ENCODE results near the gene KCNQ1OT1.

The KCNQ1OT1 gene

GRCh38 chr11:2699531-2700414 is at the start of gene KCNQ1OT1:
Gene KCNQ1OT1 (minus strand): TSS chr11:2699994.
- no peak for DNase-seq (ENCODE audit: low read depth, low spot score)

DNA sequence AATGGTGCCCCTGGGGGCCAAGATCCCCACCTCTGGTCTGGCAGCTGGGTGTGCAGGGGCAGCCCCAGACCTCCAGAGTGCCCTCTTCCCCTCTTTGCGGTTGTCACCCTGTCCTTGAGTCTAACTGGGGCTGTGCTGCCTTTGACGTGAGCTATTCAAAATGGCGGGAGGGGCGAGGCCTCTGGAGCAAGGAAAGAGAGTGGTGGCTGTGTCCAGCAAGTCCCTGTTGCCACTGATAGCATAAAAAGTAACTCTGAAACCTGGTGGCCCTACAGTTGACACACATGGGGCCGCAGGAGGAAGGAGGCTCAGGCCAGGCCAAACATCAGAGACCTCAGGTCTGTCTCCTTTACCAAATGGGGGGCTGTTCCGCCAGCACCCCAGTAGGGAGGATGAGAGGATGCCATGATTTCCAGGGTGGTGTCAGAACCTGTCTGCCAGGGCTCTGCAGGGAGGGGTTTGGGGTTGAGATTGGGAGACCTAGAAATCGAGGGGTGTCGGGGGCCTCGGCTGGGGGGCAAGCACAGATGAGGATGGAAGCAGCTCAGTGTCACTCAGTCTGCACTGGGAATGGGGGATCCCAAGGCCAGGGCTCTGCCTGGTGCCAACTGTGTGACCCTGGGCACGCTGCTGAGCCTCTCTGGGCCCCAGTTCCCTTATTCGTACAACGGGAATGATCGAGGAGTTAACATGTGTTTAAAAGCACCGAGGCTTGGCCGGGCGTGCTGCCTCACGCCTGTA is 49.2 kb upstream of the KCNQ1OT1 start:
- DNase-seq (ENCODE audit: low read depth, low spot score), result no peak

DNA sequence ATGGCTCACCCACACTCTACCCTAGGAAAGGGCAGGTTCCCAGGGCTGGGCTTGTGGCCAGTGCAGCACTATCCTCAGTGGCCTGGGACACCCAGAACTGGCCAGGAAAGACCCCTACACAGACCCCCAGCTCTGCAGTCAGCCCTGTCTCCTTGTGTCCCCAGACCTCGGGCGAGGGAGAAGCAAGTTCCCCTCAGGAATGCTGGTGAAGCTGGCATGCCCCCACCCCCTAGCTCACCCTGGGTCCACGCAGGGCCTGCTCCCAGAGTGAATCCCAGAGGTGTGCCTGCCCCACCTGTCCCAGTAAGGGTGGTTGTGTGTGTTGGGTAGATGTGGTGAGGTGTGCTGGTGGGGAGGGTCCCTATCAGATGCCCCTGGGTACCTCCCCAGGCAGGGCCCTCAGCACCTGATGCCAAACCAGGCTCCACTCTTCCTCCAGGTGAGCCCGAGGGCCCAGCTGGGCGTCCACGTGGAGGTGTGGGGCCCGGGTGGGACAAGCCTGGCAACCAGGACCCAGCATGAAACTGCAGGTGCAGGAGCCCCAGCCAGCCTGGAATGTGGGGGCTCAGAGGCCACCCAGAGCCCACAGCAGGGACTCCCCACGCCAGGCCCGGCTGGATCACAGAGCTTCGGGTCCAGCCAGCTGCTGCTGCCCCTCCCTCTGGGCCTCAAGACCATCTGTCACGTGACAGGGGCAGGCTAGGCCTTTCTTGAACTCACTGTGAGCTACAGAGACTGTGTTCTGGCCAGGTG is 48.4 kb upstream of the KCNQ1OT1 start:
- DNase-seq (ENCODE audit: low read depth, low spot score), result no peak

- no peak for DNase-seq (ENCODE audit: low read depth, low spot score)
Observed at GRCh38 chr11:2747248-2748027, 47.6 kb upstream of the KCNQ1OT1 start.

DNA sequence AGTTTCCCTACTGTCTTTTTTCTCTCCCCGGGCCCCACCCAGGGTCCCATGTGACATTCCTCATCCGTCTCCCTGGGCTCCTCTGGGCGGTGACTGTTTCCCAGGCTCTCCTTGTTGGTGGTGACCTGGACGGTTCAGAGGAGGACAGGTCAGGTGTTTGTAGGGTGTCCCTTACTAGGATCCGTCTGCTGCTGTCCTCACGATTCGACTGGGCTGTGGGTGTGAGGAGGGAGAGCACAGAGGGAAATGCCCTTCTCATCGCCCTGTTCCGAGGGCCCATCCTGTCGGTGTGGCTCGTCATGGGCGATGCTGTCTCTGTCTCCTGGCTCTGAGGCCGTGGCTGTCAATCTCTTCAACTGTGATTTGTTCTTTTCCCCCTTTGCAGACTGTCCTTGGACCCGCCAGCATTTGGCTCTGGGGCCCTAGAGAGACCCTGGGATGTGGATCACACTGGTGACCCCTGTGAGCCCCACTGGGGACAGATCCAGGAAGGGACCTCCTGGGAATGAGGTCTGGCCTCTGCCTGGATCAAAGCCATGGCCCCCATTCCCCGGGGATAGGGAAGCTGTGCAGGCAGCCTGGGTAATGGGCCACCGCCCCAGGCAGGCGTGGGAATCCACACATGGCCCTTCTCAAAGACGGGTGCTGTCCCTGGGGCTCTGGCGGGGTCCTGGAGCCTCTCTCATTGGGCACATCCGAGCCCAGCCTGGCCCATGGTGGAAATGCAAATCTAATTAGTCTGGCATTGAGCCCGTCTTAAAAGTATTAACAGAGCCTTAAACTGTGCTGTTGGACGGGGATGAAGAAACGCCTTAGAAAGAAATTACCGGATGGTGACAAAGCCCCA is 46.8 kb upstream of the KCNQ1OT1 start:
- no peak for DNase-seq (ENCODE audit: low read depth, low spot score)

DNA sequence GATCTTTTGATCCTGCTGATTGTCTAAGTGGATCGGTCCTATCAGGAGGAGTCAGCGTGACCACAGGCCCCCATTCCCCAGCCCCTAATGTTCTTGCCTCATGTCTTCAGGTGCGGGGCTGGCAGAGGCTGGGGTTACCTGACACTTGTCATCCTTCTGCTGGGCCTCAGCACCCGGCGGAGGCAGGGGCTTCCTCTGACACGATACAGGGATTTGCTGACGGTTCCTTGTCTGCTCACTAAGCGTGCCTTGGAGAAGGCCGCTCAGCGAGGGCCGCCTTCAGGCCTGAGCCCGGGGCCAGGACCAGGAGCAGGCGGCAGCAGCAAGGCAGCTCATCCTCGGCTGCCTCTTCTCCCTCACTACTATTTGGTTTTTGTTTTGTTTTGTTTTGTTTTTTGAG is 45.7 kb upstream of the KCNQ1OT1 start:
- no peak for DNase-seq (ENCODE audit: low read depth, low spot score)

GRCh38 chr11:2744166-2744565 is 44.4 kb upstream of the KCNQ1OT1 start:
- no peak for DNase-seq (ENCODE audit: low read depth, low spot score)

DNA sequence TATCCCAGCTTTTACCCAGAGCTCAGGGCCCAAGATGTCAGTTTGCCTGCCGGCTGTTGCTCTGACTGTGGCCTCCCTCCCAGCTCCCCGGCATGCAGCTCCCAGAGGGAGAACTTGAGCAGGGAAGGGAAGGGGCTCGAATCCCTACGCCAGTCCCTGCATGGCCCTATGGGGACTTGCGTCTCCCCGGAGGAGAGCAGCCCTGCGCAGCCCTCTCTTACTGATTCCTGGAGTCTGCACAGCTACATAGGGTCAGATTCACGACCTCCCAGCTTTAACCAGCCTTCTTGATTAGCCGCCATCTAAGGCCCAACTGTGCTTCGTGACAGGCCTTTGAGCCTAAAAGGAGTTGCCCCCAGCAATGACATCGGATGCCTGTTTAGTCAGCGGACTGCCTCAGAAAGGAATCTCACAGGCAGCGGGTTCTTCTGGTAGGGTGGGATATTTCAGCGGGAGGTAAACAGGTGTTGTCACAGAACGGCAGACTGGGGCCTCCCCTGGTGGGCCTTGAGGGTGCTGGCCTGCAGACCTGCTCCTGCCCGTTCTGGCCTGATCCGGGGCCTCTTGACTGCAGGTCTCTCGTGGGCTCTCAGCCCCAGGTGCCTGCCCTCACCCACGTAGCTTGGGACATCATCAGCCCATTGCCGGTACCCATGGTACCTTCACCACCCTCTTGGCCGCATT is 43.8 kb upstream of the KCNQ1OT1 start:
- DNase-seq (ENCODE audit: low read depth, low spot score), result no peak

GRCh38 chr11:2742611-2743426 is 43.0 kb upstream of the KCNQ1OT1 start:
- no peak for DNase-seq (ENCODE audit: low read depth, low spot score)

- DNase-seq (ENCODE audit: low read depth, low spot score), result no peak
Observed at GRCh38 chr11:2742201-2742600, 42.4 kb upstream of the KCNQ1OT1 start.

DNA sequence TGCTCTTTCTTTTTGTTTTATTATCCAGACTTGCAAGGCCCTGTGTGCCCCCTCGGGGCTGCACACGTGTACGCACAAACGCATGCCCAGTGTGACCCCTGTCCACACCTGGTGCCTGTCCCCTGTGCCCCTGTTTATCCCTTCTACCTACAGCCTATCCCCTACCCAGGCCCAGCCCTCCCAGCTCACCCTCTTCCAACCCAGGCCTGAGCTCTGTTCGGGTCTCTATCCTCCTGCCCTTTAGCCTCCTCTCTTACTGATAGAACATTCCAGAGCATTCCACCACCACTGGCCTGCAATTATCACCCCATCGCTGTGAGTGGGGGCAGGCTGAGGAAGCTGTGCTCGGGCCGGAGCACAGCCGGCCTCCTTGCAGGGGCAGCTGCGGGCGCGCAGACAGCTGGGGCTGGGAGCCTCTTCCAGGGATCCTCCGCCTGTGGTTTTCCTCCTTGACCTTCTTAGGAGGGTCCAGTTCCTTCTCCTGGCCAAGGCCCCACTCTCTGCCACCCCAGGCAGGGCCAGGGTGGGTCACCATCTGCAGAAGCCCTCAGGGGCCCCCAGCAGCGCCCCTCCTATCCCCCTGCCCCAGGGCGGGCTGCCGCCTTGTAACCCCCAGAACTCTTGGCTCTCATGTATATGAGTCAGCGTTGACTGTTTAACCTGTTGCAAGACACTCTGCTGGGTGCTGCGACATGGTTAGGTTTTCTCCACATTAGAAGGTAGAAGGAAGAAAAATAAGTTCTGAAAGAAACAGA is 41.8 kb upstream of the KCNQ1OT1 start:
- no peak for DNase-seq (ENCODE audit: low read depth, low spot score)

GRCh38 chr11:2741006-2741376 is 41.2 kb upstream of the KCNQ1OT1 start:
- no peak for DNase-seq (ENCODE audit: low read depth, low spot score)

- no peak for DNase-seq (ENCODE audit: low read depth, low spot score)
Observed at GRCh38 chr11:2740275-2740940, 40.6 kb upstream of the KCNQ1OT1 start.

- DNase-seq (ENCODE audit: low read depth, low spot score), result no peak
Observed at GRCh38 chr11:2739531-2740274, 39.9 kb upstream of the KCNQ1OT1 start.

DNA sequence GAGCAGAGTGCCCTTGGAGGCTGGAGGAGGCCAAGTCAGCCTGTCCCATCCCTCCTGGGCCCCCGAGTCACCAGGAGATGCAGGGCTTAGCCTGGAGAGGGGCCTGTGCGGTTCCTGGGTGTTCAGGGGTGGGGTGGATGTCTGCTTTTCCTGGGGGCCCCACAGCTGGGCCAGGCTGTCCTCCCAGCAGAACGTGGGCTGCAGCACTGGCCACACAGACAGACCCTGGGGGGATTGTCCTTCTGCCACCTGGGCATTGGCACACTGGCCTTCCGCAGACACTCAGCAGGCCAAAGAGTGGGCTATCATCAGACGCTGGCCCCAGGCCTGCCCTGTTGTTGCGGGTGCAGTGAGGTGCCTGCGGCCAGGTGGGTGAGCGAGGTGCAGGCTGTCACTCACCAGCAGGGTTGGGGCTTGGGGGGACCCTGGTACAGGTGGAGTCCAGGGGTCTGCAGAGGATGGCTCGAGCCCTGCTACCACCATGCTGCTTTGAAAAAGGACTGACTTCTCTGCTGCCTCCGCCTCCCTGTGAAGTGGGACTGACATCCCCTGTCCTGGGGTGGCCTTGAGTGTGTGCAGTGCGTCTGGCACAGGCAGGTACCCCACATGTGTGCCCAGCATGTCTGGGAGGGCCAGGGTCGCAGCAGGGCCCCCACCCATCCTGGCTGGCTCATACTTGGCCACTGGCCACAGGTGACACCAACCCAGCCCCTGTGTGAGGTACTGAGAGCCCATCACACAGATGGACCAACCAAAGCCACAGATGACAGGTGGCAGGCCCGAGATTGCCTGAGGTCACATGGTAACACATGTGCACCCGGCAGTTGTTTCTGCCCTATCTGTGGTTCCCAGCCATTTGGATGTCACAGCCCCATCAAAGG is 39.0 kb upstream of the KCNQ1OT1 start:
- DNase-seq (ENCODE audit: low read depth, low spot score), result no peak

- DNase-seq (ENCODE audit: low read depth, low spot score), result no peak
Observed at GRCh38 chr11:2737866-2738265, 38.1 kb upstream of the KCNQ1OT1 start.

All from iPS DF 19.7 (cell line).